Measurements from ENCODE around the gene ADM5. TPM values are rescaled to one million over a fixed set of nuclear protein-coding genes. Genes with fewer than 3 reads are reported as not detected.
A peak's percentile ranks its signal among the peaks of the same experiment; 100 is the strongest.

The ADM5 gene
- total RNA-seq, 6 donors from 2014 or later, result 0.55 to 3.0 (median 1.5) TPM; not detected in 1

DNA sequence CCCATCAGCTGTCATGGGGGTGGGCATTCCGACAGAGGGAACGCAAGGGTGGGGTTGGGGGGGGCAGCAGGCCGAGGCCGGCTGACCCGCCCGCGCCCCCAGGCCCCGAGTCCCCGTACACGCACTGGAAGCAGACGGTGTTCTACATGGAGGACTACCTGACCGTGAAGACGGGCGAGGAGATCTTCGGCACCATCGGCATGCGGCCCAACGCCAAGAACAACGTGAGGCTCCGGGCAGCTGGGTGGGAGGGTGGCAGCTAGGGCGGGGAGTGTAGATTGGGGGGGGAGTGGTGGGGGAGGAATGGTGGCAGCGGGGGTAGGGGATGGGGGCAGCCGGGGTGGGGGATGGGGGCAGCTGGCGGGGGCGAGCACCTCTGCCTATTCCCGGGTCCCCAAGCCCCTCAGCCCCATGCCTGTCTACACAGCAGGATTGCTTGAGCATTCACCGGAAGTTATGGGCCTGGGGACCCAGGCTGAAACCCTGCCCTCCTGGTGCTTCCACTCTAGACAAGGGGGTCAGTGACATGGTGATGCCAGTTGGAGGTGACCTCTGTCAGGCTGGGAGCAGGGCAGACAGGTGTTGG is 2.8 kb upstream of the ADM5 start:
- peaks cover 0 to 12% (median 1%) of the 10 kb centered on the region in 4 donors for H3K27me3 ChIP-seq
- H3K36me3 ChIP-seq, result peaks cover 3 to 56% (median 48%) of the 10 kb centered on the region in 4 donors
- H3K4me3 ChIP-seq, result peak overlapping the region in 3 of 4 donors; percentile 44 to 55 (median 51)
- TF ChIP-seq, protein P1, sequence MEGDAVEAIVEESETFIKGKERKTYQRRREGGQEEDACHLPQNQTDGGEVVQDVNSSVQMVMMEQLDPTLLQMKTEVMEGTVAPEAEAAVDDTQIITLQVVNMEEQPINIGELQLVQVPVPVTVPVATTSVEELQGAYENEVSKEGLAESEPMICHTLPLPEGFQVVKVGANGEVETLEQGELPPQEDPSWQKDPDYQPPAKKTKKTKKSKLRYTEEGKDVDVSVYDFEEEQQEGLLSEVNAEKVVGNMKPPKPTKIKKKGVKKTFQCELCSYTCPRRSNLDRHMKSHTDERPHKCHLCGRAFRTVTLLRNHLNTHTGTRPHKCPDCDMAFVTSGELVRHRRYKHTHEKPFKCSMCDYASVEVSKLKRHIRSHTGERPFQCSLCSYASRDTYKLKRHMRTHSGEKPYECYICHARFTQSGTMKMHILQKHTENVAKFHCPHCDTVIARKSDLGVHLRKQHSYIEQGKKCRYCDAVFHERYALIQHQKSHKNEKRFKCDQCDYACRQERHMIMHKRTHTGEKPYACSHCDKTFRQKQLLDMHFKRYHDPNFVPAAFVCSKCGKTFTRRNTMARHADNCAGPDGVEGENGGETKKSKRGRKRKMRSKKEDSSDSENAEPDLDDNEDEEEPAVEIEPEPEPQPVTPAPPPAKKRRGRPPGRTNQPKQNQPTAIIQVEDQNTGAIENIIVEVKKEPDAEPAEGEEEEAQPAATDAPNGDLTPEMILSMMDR (IDR thresholded peaks at IDR 0.05), result no peak
- TF ChIP-seq EP300 (IDR thresholded peaks at IDR 0.05) (no peak), POLR2AphosphoS5 (IDR thresholded peaks at IDR 0.05) (no peak), POLR2A (IDR thresholded peaks at IDR 0.05) (no peak)
- peak overlapping the region; percentile 60 to 78 (median 76) for H3K27ac ChIP-seq
- WGBS, 2 donors, result 73 to 85% methylated on average over 11 to 12 of the region's 27 CpGs
- DNase-seq (peak in 1 of 2 donors; percentile 73), ATAC-seq (ENCODE audit: low FRiP score in 2 of 2) (no peak)
- no peaks in the 10 kb centered on the region for H3K9me3 ChIP-seq
- H3K4me1 ChIP-seq, result peaks cover 30 to 52% (median 41%) of the 10 kb centered on the region in 4 donors

DNA sequence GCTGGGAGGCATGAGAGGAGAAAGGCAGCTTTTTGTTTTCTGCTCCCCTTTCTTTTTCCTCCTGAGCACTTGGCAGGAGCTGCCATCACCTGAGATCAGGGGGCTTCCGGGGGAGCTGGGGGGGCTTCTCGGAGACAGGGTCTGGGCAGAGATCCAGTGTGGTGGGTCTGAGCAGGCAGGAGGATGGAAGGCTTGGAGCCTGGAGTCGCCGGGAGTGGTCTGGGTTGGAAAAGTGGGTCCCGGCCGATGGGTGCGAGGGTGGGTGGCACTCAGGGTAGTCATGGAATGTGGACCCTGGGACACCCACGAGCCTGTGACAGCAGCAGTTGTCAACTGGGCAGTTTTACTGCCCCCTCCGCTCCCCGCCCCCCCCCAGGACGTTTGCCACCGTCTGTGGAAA is 2.2 kb upstream of the ADM5 start:
- Histone ChIP-seq H3K36me3 (peaks cover 3 to 50% (median 43%) of the 10 kb centered on the region in 4 donors), H3K27me3 (peaks cover 0 to 12% (median 1%) of the 10 kb centered on the region in 4 donors), H3K27ac (peak overlapping the region; percentile 60 to 78 (median 76)), H3K9me3 (no peaks in the 10 kb centered on the region), H3K4me1 (peaks cover 32 to 53% (median 43%) of the 10 kb centered on the region in 4 donors), H3K4me3 (peak overlapping the region in 3 of 4 donors; percentile 44 to 55 (median 51))
- no peak for TF ChIP-seq POLR2A (IDR thresholded peaks at IDR 0.05)
- TF ChIP-seq, protein P1 (IDR thresholded peaks at IDR 0.05), result no peak
- TF ChIP-seq POLR2AphosphoS5 (IDR thresholded peaks at IDR 0.05), result no peak
- no peak for TF ChIP-seq EP300 (IDR thresholded peaks at IDR 0.05)
- DNase-seq (peak in 1 of 2 donors; percentile 50), ATAC-seq (ENCODE audit: low FRiP score in 2 of 2) (no peak)
- WGBS, 2 donors, result 66 to 70% methylated on average over 11 to 12 of the region's 12 CpGs

DNA sequence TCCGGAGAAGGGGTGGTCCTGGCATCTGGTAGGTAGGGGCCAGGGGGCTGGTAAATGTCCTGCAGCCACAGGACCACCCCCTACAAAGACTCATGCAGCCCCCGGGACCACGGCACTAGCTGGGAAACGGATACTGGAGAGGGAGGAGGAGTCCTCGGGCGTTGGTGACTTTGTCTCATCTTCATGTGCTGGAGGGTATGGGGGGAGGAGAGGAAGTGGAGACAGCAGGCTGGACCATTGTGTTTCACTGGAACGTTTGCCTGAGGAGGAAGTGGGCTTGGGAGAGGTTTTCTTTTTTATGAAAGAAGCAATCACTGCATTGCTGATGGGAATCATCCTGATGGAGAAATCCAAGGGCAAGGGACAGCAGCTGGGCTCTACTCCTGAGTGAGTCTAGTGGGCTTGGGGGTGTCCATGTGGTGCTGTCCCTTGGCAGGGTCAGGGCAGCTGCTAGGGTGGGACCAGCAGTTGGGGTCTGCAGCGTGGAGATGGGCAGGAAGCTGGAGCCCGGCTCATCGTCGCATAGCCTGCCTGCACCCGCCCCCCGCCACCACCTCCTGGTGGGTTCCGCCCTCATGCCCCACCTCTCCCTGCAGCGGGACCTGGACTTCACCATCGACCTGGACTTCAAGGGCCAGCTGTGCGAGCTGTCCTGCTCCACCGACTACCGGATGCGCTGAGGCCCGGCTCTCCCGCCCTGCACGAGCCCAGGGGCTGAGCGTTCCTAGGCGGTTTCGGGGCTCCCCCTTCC is 1.7 kb upstream of the ADM5 start:
- Histone ChIP-seq H3K9me3 (no peaks in the 10 kb centered on the region), H3K27ac (peak overlapping the region; percentile 60 to 80 (median 77)), H3K27me3 (peaks cover 0 to 12% (median 1%) of the 10 kb centered on the region in 4 donors), H3K4me3 (peak overlapping the region in 3 of 4 donors; percentile 44 to 55 (median 51)), H3K36me3 (peaks cover 0 to 44% (median 37%) of the 10 kb centered on the region in 4 donors), H3K4me1 (peaks cover 32 to 53% (median 43%) of the 10 kb centered on the region in 4 donors)
- ATAC-seq (ENCODE audit: low FRiP score in 2 of 2), result no peak
- peak in 1 of 2 donors; percentile 69 for DNase-seq
- WGBS, 2 donors, result 28 to 62% methylated on average over 7 to 17 of the region's 26 CpGs
- TF ChIP-seq, protein P1 (IDR thresholded peaks at IDR 0.05), result no peak
- TF ChIP-seq POLR2A (IDR thresholded peaks at IDR 0.05) (no peak), POLR2AphosphoS5 (IDR thresholded peaks at IDR 0.05) (no peak), EP300 (IDR thresholded peaks at IDR 0.05) (no peak)

DNA sequence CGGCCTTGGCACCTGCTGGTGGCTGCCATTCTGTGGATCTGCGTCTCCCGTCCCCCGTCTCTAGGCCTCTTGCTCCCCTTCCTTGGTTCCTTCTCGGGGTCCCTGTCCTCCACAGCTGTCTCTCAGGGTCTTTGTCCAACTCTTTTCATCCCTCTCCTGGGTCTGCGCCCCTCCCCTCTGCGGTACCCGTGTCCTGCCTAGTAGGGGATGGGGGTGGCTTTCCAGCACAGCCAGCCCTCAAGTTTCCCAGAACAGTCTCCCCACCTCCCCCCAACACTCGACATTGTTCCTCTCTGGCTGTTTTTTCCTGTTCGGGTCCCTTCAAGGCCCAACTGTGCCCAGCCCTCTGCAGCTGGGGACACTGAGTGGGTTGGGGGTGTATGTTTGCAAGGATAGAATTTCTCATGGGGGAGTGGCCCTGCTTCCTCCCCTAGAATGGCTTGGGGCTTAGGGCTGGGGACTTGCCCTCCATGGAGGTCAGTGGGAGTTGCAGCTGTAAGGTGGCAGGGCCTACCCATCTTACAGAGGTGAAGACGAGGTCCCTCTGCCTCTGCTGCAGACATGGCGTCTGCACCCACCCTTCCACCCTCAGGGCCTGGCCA is 762 bp upstream of the ADM5 start:
- Histone ChIP-seq H3K36me3 (peaks cover 0 to 38% (median 32%) of the 10 kb centered on the region in 4 donors), H3K4me1 (peaks cover 32 to 53% (median 43%) of the 10 kb centered on the region in 4 donors), H3K9me3 (no peaks in the 10 kb centered on the region), H3K4me3 (peak overlapping the region in 3 of 4 donors; percentile 44 to 55 (median 51)), H3K27ac (peak overlapping the region; percentile 46 to 80 (median 77)), H3K27me3 (peaks cover 0 to 12% (median 1%) of the 10 kb centered on the region in 4 donors)
- DNase-seq, result no peak
- WGBS, 2 donors, result 59 to 60% methylated on average over 10 to 12 of the region's 12 CpGs
- no peak for ATAC-seq (ENCODE audit: low FRiP score in 2 of 2)
- TF ChIP-seq EP300 (IDR thresholded peaks at IDR 0.05) (no peak), POLR2A (IDR thresholded peaks at IDR 0.05) (no peak), POLR2AphosphoS5 (IDR thresholded peaks at IDR 0.05) (peak in 1 of 2 donors; percentile 8)
- TF ChIP-seq, protein P1 (IDR thresholded peaks at IDR 0.05), result no peak

Measured in upper lobe of left lung (tissue), 6 donors.